Panc1 (cell line): ENCODE measurements around the gene MAPK8IP3. TPM values are rescaled to one million over a fixed set of nuclear protein-coding genes. Genes with fewer than 3 reads are reported as not detected.

Experiments used
- ATAC-seq: fragments of 200-7000 bp; cut with Tn5 transposase; 2 replicates; pipeline ENCODE4 v1.9.1; 2020; ENCODE audit warnings: mild to moderate bottlenecking, moderate library complexity
- BruUV-seq: library from RNA; stranded (reverse); fragments of 400-500 nt; replicated peaks from 2 replicates; lab custom pipeline; 2021; lab: Mats Ljungman, UMichigan
- CTCF ChIA-PET: fragments of 300-600 bp; sonication (Branson Sonifier 250); formaldehyde crosslinking; loops from one replicate; lab custom pipeline; 2022; ENCODE audit warnings: antibody characterized with exemption; lab: Charles Lee
- POLR2A ChIA-PET: fragments of 300-600 bp; sonication (Branson Sonifier 250); formaldehyde crosslinking; loops from one replicate; lab custom pipeline; 2022; ENCODE audit warnings: antibody characterized with exemption; lab: Charles Lee
- DNase-seq: peaks from one replicate; pipeline ENCODE4 v3.0.0-alpha.2; 2010; ENCODE audit warnings: low read depth, low spot score
- H3K27ac ChIP-seq: 2 replicates; pipeline ENCODE4 v1.5.1; 2011; ENCODE audit warnings: mild to moderate bottlenecking, low read length, inconsistent platforms
- H3K27me3 ChIP-seq: fragments of 200-500 bp; sonication (Bioruptor generic); 2 replicates; pipeline ENCODE4 v1.6.0; 2014; ENCODE audit warnings: low read length, inconsistent platforms; ENCODE audit not compliant: control insufficient read depth, insufficient read depth
- H3K36me3 ChIP-seq: fragments of 200-500 bp; sonication (Bioruptor generic); 2 replicates; pipeline ENCODE4 v1.5.1; 2014; ENCODE audit warnings: inconsistent platforms, mild to moderate bottlenecking, low read length, moderate library complexity; ENCODE audit not compliant: control insufficient read depth, insufficient read depth
- H3K4me1 ChIP-seq: 2 replicates; pipeline ENCODE4 v1.5.1; 2011; ENCODE audit warnings: inconsistent platforms, mild to moderate bottlenecking, low read length, moderate library complexity; ENCODE audit not compliant: control insufficient read depth, insufficient read depth
- H3K4me3 ChIP-seq, 2 experiments: 2 replicates each; pipeline ENCODE4 v1.5.1; 2011 to 2012; ENCODE audit warnings: low read depth in 2 of 2, low read length in 2 of 2, mild to moderate bottlenecking in 2 of 2, inconsistent platforms in 1 of 2, moderate library complexity in 1 of 2
- H3K9me3 ChIP-seq: fragments of 200-500 bp; sonication (Bioruptor generic); 2 replicates; pipeline ENCODE4 v1.5.1; 2014; ENCODE audit warnings: low read depth, mild to moderate bottlenecking, inconsistent platforms, low read length, moderate library complexity; ENCODE audit not compliant: control insufficient read depth, insufficient read depth
- CTCF ChIP-seq: fragments of 450-650 bp; IDR thresholded peaks from 2 replicates; pipeline ENCODE4 v1.5.1; 2017; ENCODE audit warnings: mild to moderate bottlenecking
- POLR2AphosphoS5 ChIP-seq: IDR thresholded peaks from 2 replicates; pipeline ENCODE4 v1.6.1; 2012; ENCODE audit warnings: mild to moderate bottlenecking, low read depth, low read length, moderate library complexity
- REST ChIP-seq, 2 experiments: IDR thresholded peaks; 2 replicates each; pipeline ENCODE4 v1.6.1; 2011 to 2012; ENCODE audit warnings: low read depth in 2 of 2, control low read depth in 1 of 2, low read length in 1 of 2, mild to moderate bottlenecking in 1 of 2, moderate library complexity in 1 of 2; ENCODE audit not compliant: insufficient read depth in 1 of 2
- SIN3A ChIP-seq: IDR thresholded peaks from 2 replicates; pipeline ENCODE4 v1.6.1; 2012; ENCODE audit warnings: low read depth, mild to moderate bottlenecking, low read length, moderate library complexity, borderline replicate concordance; ENCODE audit not compliant: insufficient read depth
- TCF7L2 ChIP-seq: IDR thresholded peaks from 2 replicates; pipeline ENCODE4 v1.6.1; 2011; ENCODE audit warnings: mild to moderate bottlenecking, low read depth, low read length, inconsistent platforms
- in situ Hi-C: cut with HindIII; loops from 2 replicates; pipeline ENCODE4 v1.10.0; 2016; ENCODE audit warnings: low sequenced_read_pairs, low pct_unique_long_range_greater_than_20kb
- intact Hi-C: fragments of 100-400 bp; cut with micrococcal nuclease; formaldehyde crosslinking; loops from one replicate; pipeline ENCODE4 v1.10.0; 2022; ENCODE audit not compliant: unreplicated experiment
- total RNA-seq: library from RNA; stranded (reverse); gene quantifications from one replicate; pipeline ENCODE4 v1.2.1, GENCODE V29; 2021; ENCODE audit not compliant: unreplicated experiment

The MAPK8IP3 gene
- total RNA-seq, 1 experiment from 2014 or later = 108 TPM

DNA sequence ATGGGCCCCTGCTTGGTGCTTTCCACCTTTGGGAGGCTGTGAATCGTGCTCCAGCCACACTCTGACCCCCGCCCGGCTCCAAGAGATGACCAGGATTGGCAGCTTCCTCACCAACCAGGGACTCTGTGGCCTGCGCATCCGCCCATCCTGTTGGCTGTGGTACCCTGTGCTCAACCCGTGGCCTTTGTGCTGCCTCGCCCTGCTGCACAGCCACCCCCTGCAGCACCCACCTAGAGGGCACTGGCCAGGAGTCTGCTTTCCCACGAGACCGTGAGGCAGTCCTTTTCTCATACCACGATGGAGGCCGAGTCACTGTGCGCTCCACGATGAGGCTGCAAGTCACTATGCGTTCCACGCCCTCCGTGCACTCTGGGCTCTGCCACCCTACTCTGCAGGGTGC, 46.0 kb downstream of the MAPK8IP3 start:
- TF ChIP-seq POLR2AphosphoS5 (no peak), TCF7L2 (no peak), CTCF (no peak), REST (IDR thresholded peaks at IDR 0.05; ENCODE audit: insufficient read depth in 1 of 2, low read depth in 2 of 2, low read length in 1 of 2) (no peak), SIN3A (no peak)
- DNase-seq (no peak), ATAC-seq (no peak; the same call in 1 of the 2 replicates)
- Histone ChIP-seq H3K4me1 (no peaks in the 10 kb centered on the region), H3K27me3 (no peaks in the 10 kb centered on the region), H3K9me3 (no peaks in the 10 kb centered on the region), H3K4me3 (no peak overlapping the region), H3K36me3 (peaks cover 3% of the 10 kb centered on the region; the same call in 1 of the 2 replicates), H3K27ac (no peak overlapping the region)
- intact Hi-C loops = no loop called here
- BruUV-seq = no TSS peak
- ChIA-PET POLR2A (no interaction called here), CTCF (no interaction called here)
- in situ Hi-C loops = no loop called here

GRCh38 chr16:1752853-1753252, 46.9 kb downstream of the MAPK8IP3 start:
- CTCF ChIA-PET = no interaction called here
- no peak overlapping the region for H3K27ac ChIP-seq
- no peak overlapping the region for H3K4me3 ChIP-seq
- H3K9me3 ChIP-seq = no peaks in the 10 kb centered on the region
- POLR2A ChIA-PET = no interaction called here
- peaks cover 3% of the 10 kb centered on the region; the same call in 1 of the 2 replicates for H3K36me3 ChIP-seq
- no TSS peak for BruUV-seq
- in situ Hi-C loops (no loop called here), intact Hi-C loops (no loop called here)
- ATAC-seq (no peak), DNase-seq (no peak)
- H3K27me3 ChIP-seq = no peaks in the 10 kb centered on the region
- TF ChIP-seq REST (IDR thresholded peaks at IDR 0.05; ENCODE audit: insufficient read depth in 1 of 2, low read depth in 2 of 2, low read length in 1 of 2) = no peak
- no peaks in the 10 kb centered on the region for H3K4me1 ChIP-seq
